Measurements from ENCODE around the gene NFKBIE. TPM values are rescaled to one million over a fixed set of nuclear protein-coding genes. Genes with fewer than 3 reads are reported as not detected.

Gene NFKBIE
- total RNA-seq, 1 experiment from 2014 or later = 9.7 TPM

DNA sequence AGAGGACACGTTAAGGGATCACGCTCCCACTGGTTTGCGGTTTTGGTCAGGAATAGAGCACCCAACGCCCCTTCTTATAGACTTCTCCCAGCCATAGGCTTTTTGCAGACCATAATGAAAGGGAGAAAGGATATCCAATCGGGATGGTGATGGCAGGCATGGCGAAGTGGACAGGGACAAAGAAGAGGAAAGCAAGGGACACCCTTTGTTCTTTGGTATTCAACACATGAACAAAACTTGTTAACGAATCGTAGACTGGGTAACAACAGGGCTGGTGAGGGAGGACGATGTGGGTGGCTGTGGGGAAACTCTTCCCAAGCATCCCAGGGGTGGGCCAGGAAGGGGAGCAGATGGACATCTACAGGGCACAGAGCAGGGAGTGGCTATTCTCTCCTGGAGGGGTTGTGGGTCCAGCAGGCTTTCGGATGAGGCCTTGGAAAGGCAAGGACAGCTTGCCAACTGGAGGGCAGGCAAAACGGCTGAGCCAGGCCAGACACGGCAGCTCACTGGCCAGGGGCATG, 19.9 kb downstream of the NFKBIE start:
- H3K27ac ChIP-seq (ENCODE audit: insufficient read length, low read depth, low read length) = no peak overlapping the region
- no peak overlapping the region for H3K23ac ChIP-seq (ENCODE audit: insufficient read length, low read depth, low read length)
- no peak overlapping the region for H2AK5ac ChIP-seq (ENCODE audit: insufficient read length, low read length)
- Mint-ChIP-seq H3K4me1 (peaks cover 30 to 38% of the 10 kb centered on the region in 2 experiments), H3K27ac (peak overlapping the region; percentile 28 to 92 (median 72); a peak in 6 of 7 replicates), H3K36me3 (ENCODE audit: insufficient read depth in 1 of 3, low read depth in 3 of 3) (peaks cover 31 to 36% (median 34%) of the 10 kb centered on the region in 3 experiments), H3K4me3 (peak overlapping the region; percentile 99 to 100), H3K27me3 (ENCODE audit: low read depth) (peaks cover 15% of the 10 kb centered on the region), H3K9me3 (peaks cover 3 to 4% of the 10 kb centered on the region in 2 experiments; a peak in 3 of 5 replicates)
- H3K9ac ChIP-seq (ENCODE audit: extremely low read depth, insufficient read length, low read length) = peak overlapping the region; percentile 42
- no peaks in the 10 kb centered on the region for H3K79me1 ChIP-seq (ENCODE audit: insufficient read depth, low read depth, low read length, poor library complexity, severe bottlenecking)
- no CpG with 5 or more reads among the region's 12 CpGs for WGBS (ENCODE audit: extremely low coverage, insufficient read length, low lambda C conversion rate)
- no peak overlapping the region for H2BK5ac ChIP-seq (ENCODE audit: insufficient read length, low read length)
- H2AFZ ChIP-seq (ENCODE audit: low read length) = no peak overlapping the region
- H2BK12ac ChIP-seq (ENCODE audit: insufficient read length, low read depth, low read length) = no peak overlapping the region
- peak overlapping the region; percentile 79 for H3K14ac ChIP-seq (ENCODE audit: insufficient read depth, low read length)
- no peak overlapping the region for H4K8ac ChIP-seq (replicated peaks; ENCODE audit: insufficient read length, low read depth, low read length)
- no peak overlapping the region for H4K91ac ChIP-seq (ENCODE audit: insufficient read length, low read depth, low read length)
- H4K20me1 ChIP-seq (ENCODE audit: control insufficient read depth, insufficient read depth, insufficient read length) = no peaks in the 10 kb centered on the region
- DNase-seq = no peak
- no peaks in the 10 kb centered on the region for H3K9me3 ChIP-seq (ENCODE audit: control insufficient read depth, low read depth, low read length)
- H3K18ac ChIP-seq (ENCODE audit: insufficient read length, low read depth, low read length) = peak overlapping the region; percentile 23
- no peak overlapping the region for H2BK15ac ChIP-seq (ENCODE audit: low read depth, low read length)
- peaks cover 27% of the 10 kb centered on the region for H3K79me2 ChIP-seq (ENCODE audit: insufficient read depth, low read length)
- peaks cover 10% of the 10 kb centered on the region for H3K23me2 ChIP-seq (ENCODE audit: insufficient read length, low read depth, low read length, poor library complexity, severe bottlenecking)
- H2BK20ac ChIP-seq (ENCODE audit: low read depth, low read length, poor library complexity, severe bottlenecking) = no peak overlapping the region
- H3K4ac ChIP-seq (ENCODE audit: low read depth, low read length) = no peak overlapping the region
- no peak overlapping the region for H4K5ac ChIP-seq (ENCODE audit: insufficient read length, low read depth, low read length)
- H3T11ph ChIP-seq (ENCODE audit: low read length) = no peak overlapping the region
- H3K27me3 ChIP-seq (ENCODE audit: insufficient read depth, low read length) = no peaks in the 10 kb centered on the region
- peak overlapping the region; percentile 54 for H3K4me2 ChIP-seq (ENCODE audit: insufficient read depth, insufficient read length, low read length)
- TF ChIP-seq, protein P1, sequence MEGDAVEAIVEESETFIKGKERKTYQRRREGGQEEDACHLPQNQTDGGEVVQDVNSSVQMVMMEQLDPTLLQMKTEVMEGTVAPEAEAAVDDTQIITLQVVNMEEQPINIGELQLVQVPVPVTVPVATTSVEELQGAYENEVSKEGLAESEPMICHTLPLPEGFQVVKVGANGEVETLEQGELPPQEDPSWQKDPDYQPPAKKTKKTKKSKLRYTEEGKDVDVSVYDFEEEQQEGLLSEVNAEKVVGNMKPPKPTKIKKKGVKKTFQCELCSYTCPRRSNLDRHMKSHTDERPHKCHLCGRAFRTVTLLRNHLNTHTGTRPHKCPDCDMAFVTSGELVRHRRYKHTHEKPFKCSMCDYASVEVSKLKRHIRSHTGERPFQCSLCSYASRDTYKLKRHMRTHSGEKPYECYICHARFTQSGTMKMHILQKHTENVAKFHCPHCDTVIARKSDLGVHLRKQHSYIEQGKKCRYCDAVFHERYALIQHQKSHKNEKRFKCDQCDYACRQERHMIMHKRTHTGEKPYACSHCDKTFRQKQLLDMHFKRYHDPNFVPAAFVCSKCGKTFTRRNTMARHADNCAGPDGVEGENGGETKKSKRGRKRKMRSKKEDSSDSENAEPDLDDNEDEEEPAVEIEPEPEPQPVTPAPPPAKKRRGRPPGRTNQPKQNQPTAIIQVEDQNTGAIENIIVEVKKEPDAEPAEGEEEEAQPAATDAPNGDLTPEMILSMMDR (conservative IDR thresholded peaks at IDR 0.05) = no peak
- H3K4me1 ChIP-seq (ENCODE audit: insufficient read depth, low read length) = peaks cover 12% of the 10 kb centered on the region; the same call in 1 of the 2 replicates
- H2BK120ac ChIP-seq (ENCODE audit: low read depth, low read length, poor library complexity, severe bottlenecking) = no peak overlapping the region
- no peak overlapping the region for H3K56ac ChIP-seq (ENCODE audit: insufficient read length, low read depth, low read length)

Data from H9 (cell line).